Esophagus squamous epithelium (tissue), 4 donors: ENCODE measurements around the gene PPP1R3C.

ENCODE experiments used
- POLR2A ChIP-seq, 4 donors: fragments of 450-650 bp; IDR thresholded peaks; one replicate each; pipeline ENCODE4 v1.6.1; 2017; ENCODE audit warnings: antibody characterized with exemption in 4 of 4, mild to moderate bottlenecking in 4 of 4, moderate library complexity in 3 of 4
- TF ChIP-seq, protein P1 (sequence below), 6 experiments: fragments of 450-650 bp in 4 of 6; fragments of 200-600 bp in 2 of 6; sonication (generic) in 2 of 6; IDR thresholded peaks; one replicate each; pipeline ENCODE4 v1.5.1; 2016 to 2019; ENCODE audit warnings: antibody characterized with exemption in 6 of 6, mild to moderate bottlenecking in 4 of 6, moderate library complexity in 4 of 6

GRCh38 chr10:91603931-91604331, 28.9 kb downstream of the PPP1R3C start:
- TF ChIP-seq, protein P1, sequence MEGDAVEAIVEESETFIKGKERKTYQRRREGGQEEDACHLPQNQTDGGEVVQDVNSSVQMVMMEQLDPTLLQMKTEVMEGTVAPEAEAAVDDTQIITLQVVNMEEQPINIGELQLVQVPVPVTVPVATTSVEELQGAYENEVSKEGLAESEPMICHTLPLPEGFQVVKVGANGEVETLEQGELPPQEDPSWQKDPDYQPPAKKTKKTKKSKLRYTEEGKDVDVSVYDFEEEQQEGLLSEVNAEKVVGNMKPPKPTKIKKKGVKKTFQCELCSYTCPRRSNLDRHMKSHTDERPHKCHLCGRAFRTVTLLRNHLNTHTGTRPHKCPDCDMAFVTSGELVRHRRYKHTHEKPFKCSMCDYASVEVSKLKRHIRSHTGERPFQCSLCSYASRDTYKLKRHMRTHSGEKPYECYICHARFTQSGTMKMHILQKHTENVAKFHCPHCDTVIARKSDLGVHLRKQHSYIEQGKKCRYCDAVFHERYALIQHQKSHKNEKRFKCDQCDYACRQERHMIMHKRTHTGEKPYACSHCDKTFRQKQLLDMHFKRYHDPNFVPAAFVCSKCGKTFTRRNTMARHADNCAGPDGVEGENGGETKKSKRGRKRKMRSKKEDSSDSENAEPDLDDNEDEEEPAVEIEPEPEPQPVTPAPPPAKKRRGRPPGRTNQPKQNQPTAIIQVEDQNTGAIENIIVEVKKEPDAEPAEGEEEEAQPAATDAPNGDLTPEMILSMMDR (IDR thresholded peaks at IDR 0.05), result no peak
- no peak for TF ChIP-seq POLR2A (IDR thresholded peaks at IDR 0.05)
